Endothelial cell (in vitro differentiated cells): Measurements from ENCODE around the gene OSBPL6. TPM values are rescaled to one million over a fixed set of nuclear protein-coding genes. Genes with fewer than 3 reads are reported as not detected.

Source experiments
- DNase-seq: peaks from one replicate; pipeline ENCODE4 v3.0.0; 2021; ENCODE audit warnings: low spot score
- H3K27ac Mint-ChIP-seq: one replicate; pipeline ENCODE4 v1.8.0; 2021; ENCODE audit warnings: mixed read lengths, inconsistent platforms; ENCODE audit not compliant: unreplicated experiment
- H3K27me3 Mint-ChIP-seq: one replicate; pipeline ENCODE4 v1.8.0; 2021; ENCODE audit warnings: mild to moderate bottlenecking, moderate library complexity, mixed read lengths, inconsistent platforms; ENCODE audit not compliant: unreplicated experiment
- H3K36me3 Mint-ChIP-seq: one replicate; pipeline ENCODE4 v1.8.0; 2021; ENCODE audit warnings: mild to moderate bottlenecking, low read depth, mixed read lengths, inconsistent platforms; ENCODE audit not compliant: unreplicated experiment
- H3K4me1 Mint-ChIP-seq: one replicate; pipeline ENCODE4 v1.8.0; 2021; ENCODE audit warnings: mild to moderate bottlenecking, mixed read lengths, inconsistent platforms; ENCODE audit not compliant: unreplicated experiment
- H3K4me3 Mint-ChIP-seq: one replicate; pipeline ENCODE4 v1.8.0; 2021; ENCODE audit warnings: mild to moderate bottlenecking, mixed read lengths, inconsistent platforms; ENCODE audit not compliant: unreplicated experiment
- H3K9me3 Mint-ChIP-seq: one replicate; pipeline ENCODE4 v1.8.0; 2021; ENCODE audit warnings: mixed read lengths, inconsistent platforms; ENCODE audit not compliant: unreplicated experiment
- total RNA-seq: library from RNA; stranded (reverse); fragmentation: NEBNext Ultra II Directional; extraction: Animal tissue kit (Norgen Biotek cat#: 25700); gene quantifications from one replicate; pipeline ENCODE4 v1.2.1, GENCODE V29; 2021; ENCODE audit not compliant: unreplicated experiment
- TF ChIP-seq, protein P1 (sequence below): fragments of 200-600 bp; sonication (generic); IDR thresholded peaks from one replicate; pipeline ENCODE4 v1.5.0; 2021; ENCODE audit warnings: antibody characterized with exemption; ENCODE audit not compliant: unreplicated experiment

OSBPL6 gene
- total RNA-seq, 1 donor from 2014 or later: 3.0 TPM

DNA sequence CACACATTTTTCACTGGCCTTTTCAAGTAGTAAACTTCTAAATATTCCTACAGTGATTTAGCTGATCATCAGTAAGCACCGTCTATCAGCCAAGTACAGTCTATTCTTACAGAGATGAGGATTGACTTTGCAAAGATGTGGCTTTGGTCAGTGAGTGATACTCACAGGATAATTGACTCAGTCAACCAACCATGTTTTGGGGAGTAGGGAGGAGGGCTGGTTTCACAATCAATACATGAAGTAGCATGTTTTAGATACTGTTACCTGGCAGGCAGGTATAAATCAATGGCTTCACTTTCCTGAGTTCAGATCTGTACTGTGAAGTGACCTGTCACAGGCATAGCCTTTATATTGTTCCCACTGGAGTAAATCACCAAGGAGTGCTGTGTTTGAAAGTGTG, 27.2 kb downstream of the OSBPL6 start:
- TF ChIP-seq, protein P1, sequence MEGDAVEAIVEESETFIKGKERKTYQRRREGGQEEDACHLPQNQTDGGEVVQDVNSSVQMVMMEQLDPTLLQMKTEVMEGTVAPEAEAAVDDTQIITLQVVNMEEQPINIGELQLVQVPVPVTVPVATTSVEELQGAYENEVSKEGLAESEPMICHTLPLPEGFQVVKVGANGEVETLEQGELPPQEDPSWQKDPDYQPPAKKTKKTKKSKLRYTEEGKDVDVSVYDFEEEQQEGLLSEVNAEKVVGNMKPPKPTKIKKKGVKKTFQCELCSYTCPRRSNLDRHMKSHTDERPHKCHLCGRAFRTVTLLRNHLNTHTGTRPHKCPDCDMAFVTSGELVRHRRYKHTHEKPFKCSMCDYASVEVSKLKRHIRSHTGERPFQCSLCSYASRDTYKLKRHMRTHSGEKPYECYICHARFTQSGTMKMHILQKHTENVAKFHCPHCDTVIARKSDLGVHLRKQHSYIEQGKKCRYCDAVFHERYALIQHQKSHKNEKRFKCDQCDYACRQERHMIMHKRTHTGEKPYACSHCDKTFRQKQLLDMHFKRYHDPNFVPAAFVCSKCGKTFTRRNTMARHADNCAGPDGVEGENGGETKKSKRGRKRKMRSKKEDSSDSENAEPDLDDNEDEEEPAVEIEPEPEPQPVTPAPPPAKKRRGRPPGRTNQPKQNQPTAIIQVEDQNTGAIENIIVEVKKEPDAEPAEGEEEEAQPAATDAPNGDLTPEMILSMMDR: no peak
- no peaks in the 10 kb centered on the region for H3K9me3 Mint-ChIP-seq
- no peak overlapping the region for H3K4me3 Mint-ChIP-seq
- no peaks in the 10 kb centered on the region for H3K36me3 Mint-ChIP-seq
- no peaks in the 10 kb centered on the region for H3K27me3 Mint-ChIP-seq
- H3K27ac Mint-ChIP-seq: no peak overlapping the region
- no peak for DNase-seq
- peaks cover 2% of the 10 kb centered on the region for H3K4me1 Mint-ChIP-seq

DNA sequence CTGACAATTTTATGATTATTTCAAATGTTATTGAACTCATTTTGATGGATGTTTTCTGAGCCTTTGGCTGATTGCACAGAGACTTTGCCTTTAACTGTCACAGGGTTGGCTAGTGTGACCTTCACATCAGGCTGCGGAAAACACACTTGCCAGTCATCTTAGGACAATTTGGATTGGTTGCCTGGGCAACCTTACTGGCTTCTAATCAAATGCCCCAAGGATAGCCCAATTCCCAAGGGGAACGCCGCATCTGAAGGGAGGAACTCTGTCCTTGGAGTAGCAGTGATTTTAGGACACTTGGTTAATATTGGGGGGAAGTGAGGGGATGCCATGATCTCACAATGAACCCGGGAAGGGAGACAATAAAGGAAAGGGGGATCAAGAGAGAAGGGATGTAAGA, 29.5 kb downstream of the OSBPL6 start:
- H3K4me1 Mint-ChIP-seq: no peaks in the 10 kb centered on the region
- no peak overlapping the region for H3K27ac Mint-ChIP-seq
- TF ChIP-seq, protein P1: no peak
- H3K27me3 Mint-ChIP-seq: no peaks in the 10 kb centered on the region
- H3K9me3 Mint-ChIP-seq: no peaks in the 10 kb centered on the region
- H3K4me3 Mint-ChIP-seq: no peak overlapping the region
- H3K36me3 Mint-ChIP-seq: no peaks in the 10 kb centered on the region
- DNase-seq: no peak

DNA sequence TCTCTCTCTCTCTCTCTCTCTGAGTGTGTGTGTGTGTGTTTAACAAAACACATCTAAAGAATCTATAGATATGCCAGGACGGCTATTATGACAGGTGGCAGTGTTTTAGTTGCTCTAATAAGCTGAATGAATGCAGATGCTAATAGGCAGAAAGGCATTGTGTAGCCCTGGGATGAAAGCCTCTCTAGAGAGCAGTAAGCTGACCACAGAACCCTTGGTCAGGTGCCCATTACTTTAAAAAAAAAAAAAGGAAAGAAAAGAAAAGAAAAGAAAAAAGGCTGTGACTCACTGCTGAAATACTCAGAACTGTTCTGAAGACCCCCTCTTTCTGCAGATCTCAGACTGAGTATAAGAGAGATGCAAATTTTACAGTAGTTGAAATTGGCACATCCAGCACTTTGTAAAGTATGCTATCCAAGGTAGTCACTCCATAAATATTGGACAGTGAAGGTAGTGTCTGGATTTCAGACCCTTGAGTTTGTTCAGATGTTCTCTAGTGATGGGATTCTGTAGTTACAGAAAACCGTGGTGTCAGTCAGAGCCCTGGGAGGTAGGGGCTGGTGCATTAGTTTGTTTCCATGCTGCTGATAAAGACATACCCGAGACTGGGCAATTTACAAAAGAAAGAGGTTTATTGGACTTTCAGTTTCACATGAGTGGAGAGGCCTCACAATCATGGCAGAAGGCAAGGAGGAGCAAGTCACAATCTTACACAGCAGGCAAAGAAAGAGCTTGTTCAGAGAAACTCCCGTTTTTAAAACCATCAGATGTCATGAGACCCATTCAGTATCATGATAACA, 30.9 kb downstream of the OSBPL6 start:
- no peaks in the 10 kb centered on the region for H3K9me3 Mint-ChIP-seq
- H3K4me1 Mint-ChIP-seq: peaks cover 5% of the 10 kb centered on the region
- no peak for DNase-seq

DNA sequence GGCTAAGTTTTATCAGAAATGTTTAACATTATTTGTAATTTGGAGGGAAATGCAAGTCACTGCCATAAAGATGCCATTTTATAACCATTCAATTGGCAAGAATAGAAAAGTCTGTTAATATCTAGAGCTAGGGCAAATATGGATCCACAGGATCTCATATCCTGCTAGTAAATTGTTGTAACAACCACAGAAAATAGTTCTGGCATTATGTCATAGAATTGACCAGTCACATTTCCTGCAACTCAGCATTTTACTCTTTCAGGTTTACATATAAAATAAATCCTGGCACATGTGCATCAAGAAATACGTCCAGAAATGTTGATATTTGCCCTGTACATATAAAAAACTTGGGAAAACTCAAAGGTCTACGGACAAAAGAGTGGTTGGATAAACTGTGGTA, 32.9 kb downstream of the OSBPL6 start:
- DNase-seq: no peak
- Mint-ChIP-seq H3K4me1 (peaks cover 6% of the 10 kb centered on the region), H3K36me3 (no peaks in the 10 kb centered on the region), H3K9me3 (no peaks in the 10 kb centered on the region), H3K27ac (no peak overlapping the region), H3K27me3 (no peaks in the 10 kb centered on the region), H3K4me3 (no peak overlapping the region)
- TF ChIP-seq, protein P1: no peak

More for the DNA sequence above, 30.9 kb downstream of the OSBPL6 start:
- TF ChIP-seq, protein P1: no peak
- Mint-ChIP-seq H3K27me3 (no peaks in the 10 kb centered on the region), H3K36me3 (no peaks in the 10 kb centered on the region), H3K4me3 (no peak overlapping the region), H3K27ac (no peak overlapping the region)

DNA sequence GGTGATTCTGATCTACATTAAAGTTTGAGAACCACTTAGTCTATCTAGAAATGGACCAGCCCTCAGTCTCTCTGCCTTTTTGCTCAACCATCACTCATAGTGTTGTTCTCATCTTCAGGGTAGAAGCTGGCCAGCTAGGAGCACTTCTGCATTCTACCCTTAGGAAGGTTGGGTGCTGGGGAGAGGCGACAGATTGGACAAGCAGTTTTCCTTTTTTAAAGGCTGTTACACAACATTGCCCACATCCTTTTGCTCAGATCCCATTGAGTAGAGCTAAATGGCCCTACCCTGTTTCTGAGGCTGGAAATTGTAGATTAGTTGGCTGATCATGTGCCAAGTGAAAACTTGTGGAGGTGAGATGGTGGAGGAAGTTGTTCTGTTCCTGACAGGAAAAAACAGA, 35.6 kb downstream of the OSBPL6 start:
- H3K36me3 Mint-ChIP-seq: no peaks in the 10 kb centered on the region
- no peak overlapping the region for H3K27ac Mint-ChIP-seq
- H3K9me3 Mint-ChIP-seq: no peaks in the 10 kb centered on the region
- TF ChIP-seq, protein P1: no peak
- peaks cover 2% of the 10 kb centered on the region for H3K27me3 Mint-ChIP-seq
- DNase-seq: no peak
- no peak overlapping the region for H3K4me3 Mint-ChIP-seq
- H3K4me1 Mint-ChIP-seq: peaks cover 6% of the 10 kb centered on the region
